Measurements from ENCODE around the gene GRIA4.
A peak's percentile ranks its signal among the peaks of the same experiment; 100 is the strongest.

The GRIA4 gene

DNA sequence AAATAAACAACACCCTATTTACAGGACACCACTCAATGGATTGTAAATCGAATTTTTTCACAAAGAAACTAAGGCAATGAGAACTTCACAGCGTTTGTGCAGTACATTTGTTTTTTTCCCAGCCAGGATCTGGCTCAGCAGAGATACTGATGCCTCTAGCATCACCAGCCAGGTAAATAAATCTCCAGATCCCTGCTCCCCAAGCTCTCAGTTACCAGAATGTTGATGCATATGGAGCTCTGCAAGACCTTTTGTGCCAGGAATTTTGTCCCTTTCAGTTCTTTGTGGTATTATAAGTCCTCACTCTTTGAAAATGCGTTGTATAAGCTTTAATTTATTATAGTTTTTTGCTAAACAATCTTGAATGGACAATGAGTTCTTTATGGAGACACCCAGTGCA, 274.6 kb downstream of the GRIA4 start (continued):
- TF ChIP-seq, protein P1, sequence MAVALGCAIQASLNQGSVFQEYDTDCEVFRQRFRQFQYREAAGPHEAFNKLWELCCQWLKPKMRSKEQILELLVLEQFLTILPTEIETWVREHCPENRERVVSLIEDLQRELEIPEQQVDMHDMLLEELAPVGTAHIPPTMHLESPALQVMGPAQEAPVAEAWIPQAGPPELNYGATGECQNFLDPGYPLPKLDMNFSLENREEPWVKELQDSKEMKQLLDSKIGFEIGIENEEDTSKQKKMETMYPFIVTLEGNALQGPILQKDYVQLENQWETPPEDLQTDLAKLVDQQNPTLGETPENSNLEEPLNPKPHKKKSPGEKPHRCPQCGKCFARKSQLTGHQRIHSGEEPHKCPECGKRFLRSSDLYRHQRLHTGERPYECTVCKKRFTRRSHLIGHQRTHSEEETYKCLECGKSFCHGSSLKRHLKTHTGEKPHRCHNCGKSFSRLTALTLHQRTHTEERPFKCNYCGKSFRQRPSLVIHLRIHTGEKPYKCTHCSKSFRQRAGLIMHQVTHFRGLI (tag by site-specific recombination; IDR thresholded peaks at IDR 0.05) = no peak
- TF ChIP-seq, protein P2, sequence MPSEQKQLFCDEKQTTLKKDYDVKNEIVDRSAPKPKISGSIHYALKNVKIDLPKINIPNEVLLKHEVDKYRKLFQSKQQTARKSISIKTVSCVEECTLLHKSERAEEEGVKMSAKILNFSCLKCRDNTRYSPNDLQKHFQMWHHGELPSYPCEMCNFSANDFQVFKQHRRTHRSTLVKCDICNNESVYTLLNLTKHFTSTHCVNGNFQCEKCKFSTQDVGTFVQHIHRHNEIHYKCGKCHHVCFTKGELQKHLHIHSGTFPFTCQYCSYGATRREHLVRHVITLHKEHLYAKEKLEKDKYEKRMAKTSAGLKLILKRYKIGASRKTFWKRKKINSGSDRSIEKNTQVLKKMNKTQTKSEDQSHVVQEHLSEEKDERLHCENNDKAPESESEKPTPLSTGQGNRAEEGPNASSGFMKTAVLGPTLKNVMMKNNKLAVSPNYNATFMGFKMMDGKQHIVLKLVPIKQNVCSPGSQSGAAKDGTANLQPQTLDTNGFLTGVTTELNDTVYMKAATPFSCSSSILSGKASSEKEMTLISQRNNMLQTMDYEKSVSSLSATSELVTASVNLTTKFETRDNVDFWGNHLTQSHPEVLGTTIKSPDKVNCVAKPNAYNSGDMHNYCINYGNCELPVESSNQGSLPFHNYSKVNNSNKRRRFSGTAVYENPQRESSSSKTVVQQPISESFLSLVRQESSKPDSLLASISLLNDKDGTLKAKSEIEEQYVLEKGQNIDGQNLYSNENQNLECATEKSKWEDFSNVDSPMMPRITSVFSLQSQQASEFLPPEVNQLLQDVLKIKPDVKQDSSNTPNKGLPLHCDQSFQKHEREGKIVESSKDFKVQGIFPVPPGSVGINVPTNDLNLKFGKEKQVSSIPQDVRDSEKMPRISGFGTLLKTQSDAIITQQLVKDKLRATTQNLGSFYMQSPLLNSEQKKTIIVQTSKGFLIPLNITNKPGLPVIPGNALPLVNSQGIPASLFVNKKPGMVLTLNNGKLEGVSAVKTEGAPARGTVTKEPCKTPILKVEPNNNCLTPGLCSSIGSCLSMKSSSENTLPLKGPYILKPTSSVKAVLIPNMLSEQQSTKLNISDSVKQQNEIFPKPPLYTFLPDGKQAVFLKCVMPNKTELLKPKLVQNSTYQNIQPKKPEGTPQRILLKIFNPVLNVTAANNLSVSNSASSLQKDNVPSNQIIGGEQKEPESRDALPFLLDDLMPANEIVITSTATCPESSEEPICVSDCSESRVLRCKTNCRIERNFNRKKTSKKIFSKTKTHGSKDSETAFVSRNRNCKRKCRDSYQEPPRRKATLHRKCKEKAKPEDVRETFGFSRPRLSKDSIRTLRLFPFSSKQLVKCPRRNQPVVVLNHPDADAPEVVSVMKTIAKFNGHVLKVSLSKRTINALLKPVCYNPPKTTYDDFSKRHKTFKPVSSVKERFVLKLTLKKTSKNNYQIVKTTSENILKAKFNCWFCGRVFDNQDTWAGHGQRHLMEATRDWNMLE (tag by site-specific recombination; conservative IDR thresholded peaks at IDR 0.05; ENCODE audit: low read depth) = no peak
- TF ChIP-seq ZFP37 (tag by site-specific recombination; IDR thresholded peaks at IDR 0.05) (no peak), ZBTB17 (tag by site-specific recombination; IDR thresholded peaks at IDR 0.05) (no peak)
- TF ChIP-seq, protein P3, sequence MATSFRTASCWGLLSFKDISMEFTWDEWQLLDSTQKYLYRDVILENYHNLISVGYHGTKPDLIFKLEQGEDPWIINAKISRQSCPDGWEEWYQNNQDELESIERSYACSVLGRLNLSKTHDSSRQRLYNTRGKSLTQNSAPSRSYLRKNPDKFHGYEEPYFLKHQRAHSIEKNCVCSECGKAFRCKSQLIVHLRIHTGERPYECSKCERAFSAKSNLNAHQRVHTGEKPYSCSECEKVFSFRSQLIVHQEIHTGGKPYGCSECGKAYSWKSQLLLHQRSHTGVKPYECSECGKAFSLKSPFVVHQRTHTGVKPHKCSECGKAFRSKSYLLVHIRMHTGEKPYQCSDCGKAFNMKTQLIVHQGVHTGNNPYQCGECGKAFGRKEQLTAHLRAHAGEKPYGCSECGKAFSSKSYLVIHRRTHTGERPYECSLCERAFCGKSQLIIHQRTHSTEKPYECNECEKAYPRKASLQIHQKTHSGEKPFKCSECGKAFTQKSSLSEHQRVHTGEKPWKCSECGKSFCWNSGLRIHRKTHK (tag by site-specific recombination; IDR thresholded peaks at IDR 0.05) = no peak

DNA sequence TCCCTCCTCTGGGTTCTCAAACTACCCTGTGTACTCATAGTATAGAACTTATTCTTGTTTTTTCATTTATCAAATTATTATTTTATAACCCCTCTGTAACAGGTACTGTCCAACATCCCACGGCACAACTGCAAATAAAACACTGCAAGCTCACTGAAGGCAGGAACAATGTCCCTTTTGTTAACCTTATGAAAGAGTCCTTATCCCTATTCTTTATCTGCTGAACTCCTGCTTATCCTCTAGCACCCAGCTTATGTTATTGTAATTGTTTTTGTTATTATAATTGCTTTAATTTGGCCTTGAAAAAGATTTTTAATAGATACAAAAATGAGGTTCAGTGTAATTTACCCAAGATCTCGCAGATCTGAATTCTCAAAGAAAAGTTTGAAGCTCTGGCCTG, 281.8 kb downstream of the GRIA4 start:
- POLR2A ChIA-PET = no interaction called here
- no peak for TF ChIP-seq OSR2 (tag by site-specific recombination; IDR thresholded peaks at IDR 0.05)
- no peak for TF ChIP-seq ZNF335 (tag by site-specific recombination; conservative IDR thresholded peaks at IDR 0.05)
- no peak for TF ChIP-seq ZNF621 (tag by site-specific recombination; IDR thresholded peaks at IDR 0.05)
- TF ChIP-seq ZBTB20 (tag by site-specific recombination; IDR thresholded peaks at IDR 0.05) = no peak
- TF ChIP-seq ZNF624 (tag by site-specific recombination; IDR thresholded peaks at IDR 0.05) = no peak
- TF ChIP-seq WT1 (tag by site-specific recombination; IDR thresholded peaks at IDR 0.05) = no peak
- no peak for TF ChIP-seq ZNF792 (tag by site-specific recombination; IDR thresholded peaks at IDR 0.05)
- CTCF ChIA-PET = no interaction called here
- H3K27ac ChIP-seq (ENCODE audit: extremely low read depth, low read depth, low read length) = no peak overlapping the region
- no peak overlapping the region for H3K4me3 ChIP-seq (ENCODE audit: low read depth, low read length)
- no peaks in the 10 kb centered on the region for H3K9me3 ChIP-seq (ENCODE audit: control insufficient read depth, insufficient read depth, low read depth, low read length)
- no peaks in the 10 kb centered on the region for H3K4me1 ChIP-seq (ENCODE audit: control insufficient read depth, insufficient read depth, low read length)
- no peaks in the 10 kb centered on the region for H3K36me3 ChIP-seq (ENCODE audit: control insufficient read depth in 2 of 2, insufficient read depth in 1 of 2, low read length in 2 of 2)

DNA sequence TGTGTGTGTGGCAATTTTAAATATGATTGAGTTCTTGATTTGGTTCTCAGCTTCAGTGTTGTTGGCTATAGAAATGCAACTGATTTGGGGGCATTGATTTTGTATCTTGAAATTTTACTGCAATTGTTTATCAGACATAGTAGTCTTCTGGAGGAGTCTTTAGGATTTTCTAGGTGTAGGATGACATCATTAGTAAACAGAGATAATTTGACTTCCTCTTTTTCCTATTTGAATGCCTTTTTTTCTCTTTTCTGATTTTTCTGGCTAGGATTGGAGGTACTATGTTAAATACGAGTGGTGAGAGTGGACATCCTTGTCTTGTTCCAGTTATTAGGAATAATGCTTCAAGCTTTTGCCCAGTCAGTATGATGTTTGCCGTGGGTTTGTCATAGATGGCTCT, 287.3 kb downstream of the GRIA4 start:
- Histone ChIP-seq H3K27ac (ENCODE audit: extremely low read depth, low read depth, low read length) (no peak overlapping the region), H3K4me3 (ENCODE audit: low read depth, low read length) (no peak overlapping the region), H3K4me1 (ENCODE audit: control insufficient read depth, insufficient read depth, low read length) (no peaks in the 10 kb centered on the region), H3K9me3 (ENCODE audit: control insufficient read depth, insufficient read depth, low read depth, low read length) (no peaks in the 10 kb centered on the region), H3K36me3 (ENCODE audit: control insufficient read depth in 2 of 2, insufficient read depth in 1 of 2, low read length in 2 of 2) (no peaks in the 10 kb centered on the region)
- ChIA-PET CTCF (interaction anchor here (0.5 kb wide), 1 partner anchor 258 kb away, joined by 3 read pairs; no protein-coding TSS in a partner anchor), POLR2A (no interaction called here)
- TF ChIP-seq, protein P4, sequence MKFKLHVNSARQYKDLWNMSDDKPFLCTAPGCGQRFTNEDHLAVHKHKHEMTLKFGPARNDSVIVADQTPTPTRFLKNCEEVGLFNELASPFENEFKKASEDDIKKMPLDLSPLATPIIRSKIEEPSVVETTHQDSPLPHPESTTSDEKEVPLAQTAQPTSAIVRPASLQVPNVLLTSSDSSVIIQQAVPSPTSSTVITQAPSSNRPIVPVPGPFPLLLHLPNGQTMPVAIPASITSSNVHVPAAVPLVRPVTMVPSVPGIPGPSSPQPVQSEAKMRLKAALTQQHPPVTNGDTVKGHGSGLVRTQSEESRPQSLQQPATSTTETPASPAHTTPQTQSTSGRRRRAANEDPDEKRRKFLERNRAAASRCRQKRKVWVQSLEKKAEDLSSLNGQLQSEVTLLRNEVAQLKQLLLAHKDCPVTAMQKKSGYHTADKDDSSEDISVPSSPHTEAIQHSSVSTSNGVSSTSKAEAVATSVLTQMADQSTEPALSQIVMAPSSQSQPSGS (tag by site-specific recombination; IDR thresholded peaks at IDR 0.05; ENCODE audit: low read depth) = peak; percentile 18; the same call in 1 of the 2 replicates
- TF ChIP-seq HOXD13 (CRISPR knock-in tag; IDR thresholded peaks at IDR 0.05; ENCODE audit: borderline replicate concordance) = no peak

Measured in HEK293 (cell line).